Measurements from ENCODE around the gene RDH8.

RDH8 gene

GRCh38 chr19:10027158-10027997 lies 14.1 kb downstream of the RDH8 start (continued):
- TF ChIP-seq ZBTB26 (tag by site-specific recombination; optimal IDR thresholded peaks at IDR 0.05) (peak; percentile 46), ZNF175 (tag by site-specific recombination; IDR thresholded peaks at IDR 0.05) (no peak), HOXD13 (CRISPR knock-in tag; IDR thresholded peaks at IDR 0.05; ENCODE audit: borderline replicate concordance) (no peak), ZNF155 (tag by site-specific recombination; IDR thresholded peaks at IDR 0.05) (no peak), ZNF549 (tag by site-specific recombination; IDR thresholded peaks at IDR 0.05) (no peak), ZNF292 (tag by site-specific recombination; IDR thresholded peaks at IDR 0.05; ENCODE audit: borderline replicate concordance, low read depth) (no peak; the same call in 1 of the 2 replicates), ZNF530 (tag by site-specific recombination; IDR thresholded peaks at IDR 0.05; ENCODE audit: low read depth) (no peak), HOXC10 (CRISPR knock-in tag; IDR thresholded peaks at IDR 0.05) (no peak), ZNF248 (tag by site-specific recombination; IDR thresholded peaks at IDR 0.05) (no peak), ZNF280D (tag by site-specific recombination; IDR thresholded peaks at IDR 0.05) (no peak), ZNF792 (tag by site-specific recombination; IDR thresholded peaks at IDR 0.05) (no peak), ZNF223 (tag by site-specific recombination; IDR thresholded peaks at IDR 0.05) (no peak), ZNF138 (tag by site-specific recombination; IDR thresholded peaks at IDR 0.05; ENCODE audit: borderline replicate concordance) (no peak), GLI4 (tag by site-specific recombination; IDR thresholded peaks at IDR 0.05) (no peak), ZNF426 (tag by site-specific recombination; IDR thresholded peaks at IDR 0.05) (no peak), FEZF1 (tag by site-specific recombination; IDR thresholded peaks at IDR 0.05) (no peak; the same call in 1 of the 2 replicates), ZNF302 (tag by site-specific recombination; IDR thresholded peaks at IDR 0.05; ENCODE audit: low read depth) (no peak), ZBTB20 (tag by site-specific recombination; IDR thresholded peaks at IDR 0.05) (no peak), ZNF639 (tag by site-specific recombination; IDR thresholded peaks at IDR 0.05) (peak; percentile 75; the same call in 1 of the 2 replicates), GLI2 (tag by site-specific recombination; IDR thresholded peaks at IDR 0.05; ENCODE audit: borderline replicate concordance, low read depth) (no peak), IKZF3 (tag by site-specific recombination; IDR thresholded peaks at IDR 0.05) (peak; percentile 97), KLF10 (tag by site-specific recombination; IDR thresholded peaks at IDR 0.05) (peak; percentile 89), ZBTB7A (tag by site-specific recombination; IDR thresholded peaks at IDR 0.05; ENCODE audit: low read depth) (no peak), KLF1 (tag by site-specific recombination; IDR thresholded peaks at IDR 0.05) (peak; percentile 86), ZNF548 (tag by site-specific recombination; IDR thresholded peaks at IDR 0.05) (no peak), SP7 (tag by site-specific recombination; IDR thresholded peaks at IDR 0.05) (peak; percentile 88), PRDM2 (tag by site-specific recombination; IDR thresholded peaks at IDR 0.05; ENCODE audit: borderline replicate concordance) (no peak), ZNF521 (tag by site-specific recombination; IDR thresholded peaks at IDR 0.05) (no peak), SETDB1 (IDR thresholded peaks at IDR 0.05; ENCODE audit: insufficient read length, low read length) (no peak)
